Glomerular visceral epithelial cell (primary cell): ENCODE measurements around the gene MLF2.
"Not testable (repeated sequence)": the region's sequence is repeated elsewhere in the genome, so short reads cannot be mapped to it uniquely, and the experiment has no call there.

Experiments used
- DNase-seq: peaks from one replicate; pipeline ENCODE4 v3.0.0-alpha.2; 2016; ENCODE audit errors: extremely low spot score

Gene MLF2

DNA sequence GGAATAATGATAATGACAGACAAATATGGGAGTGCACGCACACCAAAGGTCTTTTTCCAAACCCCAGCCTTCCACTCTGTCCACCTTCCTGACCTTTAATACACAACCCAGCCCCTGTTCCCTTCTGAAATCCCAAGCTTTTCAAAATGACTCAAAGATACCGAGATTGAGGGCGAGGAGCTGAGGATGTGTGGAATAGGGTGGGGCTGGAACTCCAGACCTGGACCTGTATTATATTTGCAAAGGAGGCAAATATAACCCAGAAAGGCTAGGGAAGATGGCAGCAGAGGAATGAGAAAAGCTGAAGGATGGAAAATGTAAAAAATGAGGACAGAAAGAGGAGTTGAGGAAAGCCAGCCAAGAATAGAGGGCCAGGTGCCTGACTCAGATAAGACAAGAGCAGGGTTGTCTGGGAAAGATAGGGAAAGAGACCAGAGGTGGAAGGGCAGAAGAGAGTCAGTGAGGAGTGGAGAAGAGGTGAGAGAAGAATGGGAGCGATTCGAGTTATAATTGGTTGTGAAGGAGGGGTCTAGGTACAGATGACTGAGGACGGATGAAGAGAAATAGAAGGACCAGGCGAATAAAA lies 12.2 kb upstream of the MLF2 start:
- DNase-seq, result no peak

DNA sequence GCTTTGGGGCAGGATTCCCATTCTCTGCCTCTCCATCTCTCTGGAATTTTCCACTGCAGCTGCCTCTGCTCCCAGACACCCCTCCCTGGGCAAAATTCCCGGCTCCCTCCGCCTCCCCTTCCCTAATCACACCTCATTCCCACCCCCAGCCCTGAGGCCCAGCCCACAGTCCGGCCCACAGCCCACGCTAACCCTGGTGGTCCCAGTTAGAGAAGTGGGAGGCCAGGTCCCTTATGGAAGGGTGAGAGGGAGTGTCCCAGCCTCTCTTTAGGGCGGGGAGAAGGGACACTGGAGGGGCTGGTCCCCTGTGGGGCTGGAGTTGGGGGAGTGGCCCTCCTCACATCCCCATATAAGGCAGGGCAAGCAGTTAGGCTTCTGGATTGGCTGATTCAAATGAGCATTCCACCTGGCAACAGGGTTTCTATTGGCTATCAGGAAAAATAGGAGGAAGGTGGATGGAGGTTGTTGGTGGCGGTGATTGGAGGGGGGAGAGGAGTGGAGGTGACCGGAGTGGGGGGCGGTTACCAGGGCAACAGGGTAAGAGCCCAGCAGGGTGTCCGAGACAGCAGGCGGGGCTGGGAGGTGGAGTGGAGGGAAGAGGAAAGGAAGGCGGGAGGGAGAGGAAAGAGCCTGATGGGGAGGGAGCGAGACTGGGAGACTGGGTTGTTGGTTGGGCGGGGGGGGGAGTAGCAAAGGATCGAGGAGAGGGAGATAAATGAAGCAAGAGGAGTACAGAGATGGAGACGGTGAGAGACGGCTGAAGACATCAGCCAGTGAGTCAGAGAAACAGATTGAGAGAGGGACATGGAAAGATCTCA lies 11.3 kb upstream of the MLF2 start:
- peak; percentile 99 for DNase-seq

DNA sequence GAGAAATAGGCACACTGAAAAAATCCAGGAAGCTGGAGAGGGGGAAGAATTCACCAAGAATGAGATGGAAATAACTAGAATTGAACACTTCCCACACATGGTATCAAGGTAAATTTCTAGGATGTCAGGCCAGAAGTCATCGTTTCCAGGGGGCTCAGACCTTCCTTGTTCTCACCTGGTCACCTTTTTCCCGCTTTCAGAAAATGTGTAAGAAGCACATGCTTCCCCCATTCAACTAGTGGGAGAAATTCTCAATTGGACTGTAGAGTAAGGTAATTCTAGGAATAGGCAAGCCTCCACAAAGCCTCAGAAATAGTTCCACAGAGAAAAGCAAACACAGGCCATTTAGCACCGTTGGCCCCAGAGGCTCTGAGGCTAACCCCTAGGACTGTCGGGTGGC lies 10.4 kb upstream of the MLF2 start:
- DNase-seq, result no peak

DNA sequence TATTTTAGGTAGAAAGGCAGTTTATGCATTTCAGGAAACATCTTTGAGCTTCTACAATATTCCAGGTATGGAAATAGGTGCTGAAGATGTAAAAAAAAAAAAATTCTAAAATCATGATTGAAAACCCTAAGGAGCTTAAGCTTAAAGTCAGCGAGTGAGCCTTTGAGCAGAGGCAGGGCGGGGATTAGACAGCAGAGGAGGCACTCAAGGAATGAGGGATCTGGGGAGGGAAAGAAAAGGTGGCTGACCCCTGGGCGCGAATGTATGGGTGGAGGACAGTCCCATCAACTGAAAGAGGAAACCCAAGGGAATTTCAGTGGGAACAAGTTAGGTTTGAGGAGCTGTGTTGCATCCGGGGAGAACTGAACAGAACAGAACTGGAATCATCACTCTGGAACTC lies 6.8 kb upstream of the MLF2 start:
- no peak for DNase-seq

DNA sequence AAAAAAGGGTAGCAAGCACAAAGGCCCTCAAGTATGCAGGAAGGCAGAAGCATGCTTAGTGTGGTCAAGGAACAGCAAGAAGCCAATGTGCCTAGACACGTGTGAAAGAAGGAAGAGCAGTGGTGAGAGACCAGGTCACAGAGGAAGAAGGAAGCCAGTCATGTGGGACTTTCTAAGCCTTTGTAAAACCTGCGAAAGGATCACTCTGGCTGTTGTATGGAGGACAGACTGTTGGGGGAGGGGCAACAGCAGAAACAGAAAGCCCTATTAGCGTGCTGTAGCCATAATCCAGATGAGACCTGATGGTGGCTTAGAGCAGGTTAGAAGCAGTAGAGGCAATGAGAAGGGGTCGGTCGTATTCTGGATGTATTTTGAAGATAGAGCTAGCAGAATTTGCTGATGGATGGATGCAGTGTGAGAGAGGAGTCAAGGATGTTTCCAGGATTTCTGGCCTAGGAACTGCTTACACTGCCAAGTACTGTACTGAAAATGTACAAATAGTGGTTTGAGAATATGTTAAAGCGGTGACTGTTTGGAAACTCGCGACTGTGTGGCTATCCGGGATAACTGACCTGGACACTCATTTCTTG lies 5.7 kb upstream of the MLF2 start:
- DNase-seq, result no peak

DNA sequence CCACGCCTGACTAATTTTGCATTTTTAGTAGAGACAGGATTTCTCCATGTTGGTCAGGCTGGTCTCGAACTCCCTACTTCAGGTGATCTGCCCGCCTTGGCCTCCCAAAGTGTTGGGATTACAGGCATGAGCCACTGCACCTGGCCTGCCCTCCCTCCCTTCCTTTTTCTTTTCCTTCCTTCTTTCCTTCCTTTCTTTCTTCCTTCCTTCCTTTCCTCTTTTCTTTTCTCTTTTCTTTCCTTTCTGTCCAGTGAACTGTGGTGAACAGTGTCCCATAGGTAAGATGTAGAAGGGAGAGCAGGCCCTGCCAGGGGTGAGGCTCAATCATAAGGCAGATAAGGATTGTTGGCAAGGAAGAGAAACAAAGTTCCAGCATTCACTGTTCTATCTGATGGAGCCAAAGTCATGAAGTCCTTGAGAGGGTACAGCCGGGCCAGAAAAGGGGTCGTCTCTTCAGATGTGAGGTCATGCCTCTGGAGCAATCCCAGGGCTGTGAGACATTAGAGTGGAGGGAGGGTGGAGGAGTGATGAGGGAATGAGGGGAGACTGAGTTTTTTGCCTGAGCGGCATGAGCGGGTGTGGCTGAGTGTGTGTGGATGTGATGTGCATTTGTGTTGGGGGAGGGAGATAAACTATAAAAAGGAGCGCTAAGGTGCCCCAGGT lies 4.2 kb upstream of the MLF2 start:
- no peak for DNase-seq

DNA sequence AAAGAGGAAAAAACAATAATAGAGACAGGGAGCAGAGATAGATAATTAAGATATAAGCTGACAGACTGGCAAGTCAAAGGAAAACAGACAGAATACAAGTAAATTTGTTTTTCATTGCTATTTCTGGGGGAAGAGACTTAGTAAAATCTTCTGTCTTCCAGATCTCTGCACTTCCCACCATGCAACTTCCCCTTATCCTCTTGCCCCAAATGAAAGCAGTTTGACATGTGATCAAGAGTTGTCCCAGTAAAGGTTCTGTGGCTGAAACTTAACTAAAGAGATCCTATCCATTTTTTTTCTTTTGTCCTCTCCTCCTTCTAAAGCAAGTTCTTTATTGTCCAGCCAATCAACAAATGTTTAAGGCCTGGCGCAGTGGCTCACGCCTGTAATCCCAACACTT lies 1.5 kb upstream of the MLF2 start:
- no peak for DNase-seq

DNA sequence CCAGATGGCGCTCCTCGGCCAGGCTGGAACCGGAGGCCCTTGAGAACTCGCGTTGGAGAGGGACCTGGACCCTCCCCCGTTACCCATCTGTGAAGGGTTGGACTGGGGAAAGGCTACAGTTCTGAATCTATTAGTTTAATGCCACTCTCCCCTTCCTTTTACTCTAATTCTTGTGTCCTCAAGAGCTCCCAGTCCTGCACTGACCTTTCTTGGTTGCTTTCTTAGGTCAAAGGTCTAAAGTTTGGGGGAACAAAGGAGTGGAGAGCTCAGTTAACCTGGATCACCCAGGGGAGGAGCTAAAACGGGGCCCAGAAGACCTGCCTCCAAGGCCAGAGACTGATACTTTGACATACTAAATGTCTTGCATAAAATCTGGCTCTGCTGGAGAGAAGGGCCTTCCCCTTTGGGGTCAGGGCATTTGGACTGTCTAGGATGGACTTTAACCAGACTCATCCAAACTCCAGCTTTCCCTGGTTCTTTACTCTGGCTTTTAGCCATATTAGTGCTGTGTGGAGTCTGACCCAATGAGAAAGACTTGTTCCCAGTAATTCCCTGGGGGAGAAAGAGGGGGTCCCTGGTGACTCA lies 923 bp upstream of the MLF2 start:
- DNase-seq, result no peak

DNA sequence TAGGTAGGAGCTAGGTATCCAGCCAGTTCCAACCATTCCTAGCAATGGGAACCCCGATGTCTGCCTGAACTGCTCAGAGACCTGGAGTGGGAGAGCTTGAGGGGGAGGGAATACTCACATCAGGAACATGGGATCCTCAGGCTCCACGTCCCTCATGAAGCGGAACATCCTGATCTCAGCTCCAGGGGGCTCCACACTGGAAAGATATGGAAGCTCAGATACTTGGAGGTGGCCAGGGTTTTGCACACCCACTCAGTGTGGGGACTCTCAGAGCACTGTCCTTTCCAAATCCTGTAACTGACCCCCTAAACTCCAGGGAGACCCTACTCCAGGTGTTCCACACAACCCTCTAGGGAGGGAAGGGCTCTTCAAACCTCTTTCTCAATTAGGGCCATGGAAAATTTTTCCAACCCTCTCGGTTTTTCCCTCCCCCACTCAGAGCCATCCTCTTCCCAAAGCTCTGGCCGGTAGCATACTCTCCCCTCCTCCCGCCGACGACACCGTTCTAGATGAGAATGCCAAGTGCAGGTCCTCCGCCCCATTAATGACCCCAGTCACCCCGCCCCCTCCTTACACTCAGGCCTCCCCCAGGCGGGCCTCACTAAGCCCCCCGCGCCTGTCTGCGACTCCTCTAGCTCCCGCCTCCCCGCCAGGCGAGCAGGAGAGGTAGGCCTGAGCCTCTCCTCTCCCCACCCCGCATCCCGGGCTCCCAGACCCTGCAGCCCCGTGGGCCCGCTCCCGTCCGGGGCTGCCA lies 597 bp downstream of the MLF2 start:
- DNase-seq, result peak; percentile 41

DNA sequence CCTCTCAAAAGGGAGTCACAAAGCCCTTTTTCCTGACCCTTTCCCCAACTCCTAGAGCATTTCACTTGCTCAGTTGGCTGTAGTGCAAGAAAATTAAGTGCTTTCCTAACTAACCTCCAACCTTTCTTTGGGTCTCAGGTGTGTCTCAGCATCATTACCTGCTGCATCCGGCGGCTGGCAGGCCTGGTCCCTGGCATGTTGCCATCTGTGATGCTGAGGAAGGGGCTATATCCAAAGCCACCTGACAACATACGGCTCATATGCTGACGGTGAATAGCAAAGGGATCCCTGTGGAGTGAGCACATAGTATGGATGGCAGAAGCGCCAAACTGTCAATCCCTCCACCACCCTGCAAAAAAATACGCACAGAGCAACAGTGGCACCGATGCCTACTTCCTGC lies 1.2 kb downstream of the MLF2 start:
- DNase-seq, result no peak

DNA sequence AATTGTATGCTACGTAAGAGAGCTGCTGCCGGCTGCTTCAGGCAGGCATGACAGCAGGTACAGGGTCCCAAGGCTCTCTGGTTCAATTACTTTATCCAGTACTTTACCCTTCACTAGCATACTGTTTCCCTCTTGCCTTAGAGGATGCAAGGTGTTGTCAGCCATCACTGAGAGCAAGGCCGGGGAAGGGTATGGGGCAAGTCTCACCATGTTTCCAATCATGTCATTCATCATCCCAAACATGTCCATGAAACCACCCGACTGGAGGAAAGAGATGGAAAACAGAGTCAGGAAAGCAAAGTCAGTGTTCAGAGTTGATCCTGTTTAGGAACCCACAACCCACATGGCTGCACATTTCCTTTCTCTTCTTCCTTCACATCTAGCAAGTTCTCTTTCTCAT lies 2.4 kb downstream of the MLF2 start:
- DNase-seq, result no peak

DNA sequence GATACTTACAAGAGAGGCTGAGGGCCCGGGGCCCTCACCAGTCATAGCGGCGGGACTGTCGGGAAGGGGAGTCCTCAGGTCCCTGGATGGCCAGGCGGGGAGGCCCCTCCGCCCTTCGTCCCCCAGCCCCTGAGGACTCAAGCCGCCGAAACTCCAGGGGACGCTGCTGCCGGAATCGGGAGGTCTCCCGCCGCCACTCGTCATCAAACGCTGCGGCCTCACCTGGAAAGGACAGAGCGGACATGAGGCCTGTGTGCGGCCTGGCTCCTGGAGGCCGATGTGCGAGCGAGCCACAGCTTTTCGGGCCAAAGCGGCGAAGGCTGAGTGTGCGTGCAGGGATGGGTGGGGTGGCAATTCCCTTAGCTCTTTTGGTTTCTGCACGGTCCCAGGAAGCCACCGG lies 4.2 kb downstream of the MLF2 start:
- DNase-seq, result no peak

DNA sequence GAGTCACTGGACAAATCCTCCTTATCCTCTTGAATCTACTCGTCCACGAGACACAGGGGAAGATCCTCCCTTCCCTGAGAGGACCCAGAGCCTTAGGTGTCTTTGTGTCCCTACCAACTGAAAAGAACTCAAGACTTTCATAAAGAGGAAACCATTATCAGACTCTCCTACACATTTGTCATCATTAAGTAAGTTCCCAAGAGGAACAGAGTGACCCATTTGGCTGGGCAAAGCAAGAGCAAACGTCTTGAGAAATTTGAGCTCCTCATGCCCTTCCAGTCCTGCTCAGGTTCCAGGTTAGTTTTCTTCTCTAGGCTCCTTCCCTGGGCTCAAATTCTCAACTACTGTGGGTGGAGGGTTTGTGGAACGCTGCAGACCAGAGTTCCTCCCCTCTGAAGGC lies 5.7 kb downstream of the MLF2 start:
- no peak for DNase-seq

DNA sequence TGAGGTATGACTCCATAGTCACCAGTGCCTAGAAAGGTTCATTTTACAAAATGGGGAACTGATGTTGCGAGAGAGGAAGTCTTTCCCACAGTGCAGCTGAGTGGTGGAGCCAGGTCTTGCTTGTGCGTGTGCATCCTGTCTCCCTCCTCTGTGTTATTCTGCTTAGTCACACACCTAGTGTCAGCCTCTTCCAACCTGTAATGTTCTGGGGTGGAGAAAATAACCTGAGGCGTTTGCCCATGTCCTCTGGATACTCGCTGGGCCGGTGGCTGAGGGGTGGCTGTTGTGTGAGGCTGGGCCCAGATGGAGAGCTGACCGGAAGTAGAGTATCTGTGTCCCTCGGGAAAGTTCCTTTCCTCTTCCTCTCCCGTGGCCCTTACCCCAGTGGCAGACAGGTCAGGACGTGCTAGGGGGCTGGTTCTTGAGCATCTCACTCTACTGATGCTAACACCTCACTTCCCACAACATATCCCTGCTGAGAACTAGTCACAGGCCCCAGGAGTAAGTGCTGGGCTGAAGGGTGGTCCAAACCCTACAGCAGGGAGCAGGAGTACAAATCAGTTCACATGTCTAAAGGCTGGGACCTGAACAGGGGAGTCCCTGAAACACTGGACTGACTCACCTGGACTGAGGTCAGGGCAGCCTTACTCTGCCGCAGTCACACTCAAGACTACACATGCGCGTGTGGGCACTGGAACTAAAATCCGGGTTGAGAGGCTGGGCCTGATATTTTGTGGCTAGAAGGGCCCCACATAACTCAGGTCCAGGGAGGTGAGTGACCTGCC lies 7.0 kb downstream of the MLF2 start:
- no peak for DNase-seq

DNA sequence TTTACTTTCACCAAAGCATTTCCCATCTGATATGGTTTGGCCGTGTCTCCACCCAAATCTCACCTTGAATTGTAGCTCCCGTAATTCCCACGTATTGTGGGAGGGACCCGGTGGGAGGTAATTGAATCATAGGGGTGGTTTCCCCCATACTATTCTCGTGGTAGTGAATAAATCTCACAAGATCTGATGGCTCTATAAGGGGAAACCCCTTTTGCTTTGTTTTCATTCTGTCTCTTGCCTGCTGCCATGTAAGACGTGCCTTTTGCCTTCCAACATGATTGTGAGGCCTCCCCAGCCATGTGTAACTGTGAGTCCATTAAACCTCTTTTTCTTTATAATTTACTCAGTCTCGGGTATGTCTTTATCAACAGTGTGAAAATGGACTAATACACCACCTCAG lies 9.6 kb downstream of the MLF2 start:
- DNase-seq, result not testable (repeated sequence)

DNA sequence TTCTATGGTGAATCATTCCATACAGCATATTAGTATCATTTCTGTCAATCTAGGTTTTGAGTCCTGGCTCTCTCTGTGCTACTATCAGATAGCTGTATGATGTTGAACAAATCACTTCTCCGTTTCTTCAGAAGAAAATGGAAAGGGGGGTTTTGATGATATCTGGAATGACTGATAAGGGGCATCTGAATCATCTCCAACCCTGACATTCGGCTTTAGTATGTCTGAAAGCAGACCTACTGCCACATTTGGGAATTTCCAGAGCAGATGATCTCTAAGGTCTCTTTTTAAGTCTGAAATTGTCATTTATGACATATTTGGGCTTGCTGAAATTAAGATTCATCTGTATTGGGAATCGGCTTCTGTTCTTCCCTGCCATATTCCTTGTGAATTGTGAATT lies 10.1 kb downstream of the MLF2 start:
- no peak for DNase-seq

DNA sequence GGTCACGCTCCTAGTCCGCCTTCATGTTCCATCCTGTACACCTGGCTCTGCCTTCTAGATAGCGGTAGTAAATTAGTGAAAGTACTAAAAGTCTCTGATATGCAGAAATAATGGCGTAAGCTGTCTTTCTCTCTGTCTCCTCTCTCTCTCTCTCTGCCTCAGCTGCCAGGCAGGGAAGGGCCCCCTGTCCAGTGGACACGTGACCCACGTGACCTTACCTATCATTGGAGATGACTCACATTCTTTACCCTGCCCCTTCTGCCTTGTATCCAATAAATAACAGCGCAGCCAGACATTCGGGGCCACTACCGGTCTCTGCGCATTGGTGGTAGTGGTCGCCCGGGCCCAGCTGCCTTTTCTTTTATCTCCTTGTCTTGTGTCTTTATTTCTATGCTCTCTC lies 10.9 kb downstream of the MLF2 start:
- not testable (repeated sequence) for DNase-seq

DNA sequence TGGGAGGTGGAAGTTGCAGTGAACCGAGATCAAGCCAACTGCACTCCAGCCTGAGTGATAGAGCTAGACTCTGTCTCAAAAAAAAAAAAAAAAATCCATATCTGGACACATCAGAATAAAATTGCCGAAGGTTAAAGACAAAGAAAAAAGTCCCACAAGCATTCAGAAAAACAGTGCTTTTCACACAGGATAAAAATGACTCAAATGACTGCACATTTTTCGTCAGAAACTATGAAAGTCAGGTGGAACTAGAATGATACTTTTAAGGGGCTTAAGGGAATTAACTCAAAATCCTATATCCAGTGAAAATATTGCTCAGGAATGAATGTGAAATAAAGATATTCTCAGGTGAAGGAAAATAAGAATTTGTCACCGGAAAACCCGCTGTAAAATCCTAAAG lies 16.2 kb downstream of the MLF2 start:
- DNase-seq, result no peak

DNA sequence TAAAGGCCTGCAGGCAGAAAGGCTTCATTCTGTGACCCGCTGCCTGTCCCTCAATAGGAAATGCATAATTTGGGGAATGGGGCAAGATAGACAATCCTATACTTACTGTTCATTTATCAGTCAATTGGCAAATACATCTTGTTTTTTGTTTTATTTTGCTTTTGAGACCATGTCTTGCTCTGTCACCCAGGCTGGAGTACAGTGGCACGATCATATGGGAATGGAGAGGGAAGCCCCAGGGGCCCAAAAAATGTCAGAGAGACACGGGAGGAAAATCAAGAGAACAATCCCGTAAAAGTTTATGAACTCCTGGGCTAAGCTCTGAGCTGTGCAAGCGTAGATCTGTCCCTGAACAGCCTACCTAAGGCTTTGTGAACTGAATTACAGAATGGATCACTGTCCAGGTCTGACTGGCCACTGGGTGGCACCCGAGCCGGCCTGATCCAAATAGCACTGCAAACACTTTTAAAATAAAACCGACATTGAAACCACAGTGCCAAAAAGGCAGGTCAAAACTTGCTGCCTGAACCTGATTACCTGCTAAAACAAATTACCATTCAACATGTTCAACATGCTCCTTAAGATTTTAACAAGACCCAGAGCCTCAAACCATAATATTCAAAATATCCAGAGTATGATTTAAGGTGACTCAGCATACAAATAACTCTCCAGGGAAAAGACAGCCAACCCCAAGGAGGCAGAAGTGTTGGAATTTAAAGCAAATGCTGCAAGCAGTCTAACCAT lies 17.3 kb downstream of the MLF2 start:
- DNase-seq, result peak; percentile 57
